Stimulated activated CD4-positive, alpha-beta T cell treated with anti-CD3 and anti-CD28 coated beads, Interleukin-1b, Interleukin-23, amount 100 ng/mL, for 4 hours (primary cell): Measurements from ENCODE around the gene ANTKMT.
A peak's percentile ranks its signal among the peaks of the same experiment; 100 is the strongest.
"Not testable (repeated sequence)": the region's sequence is repeated elsewhere in the genome, so short reads cannot be mapped to it uniquely, and the experiment has no call there.

ENCODE experiments used
- DNase-seq, 2 donors: peaks; one replicate each; pipeline ENCODE4 v3.0.0-alpha.2; 2020; ENCODE audit warnings: low read depth in 2 of 2

Gene ANTKMT

DNA sequence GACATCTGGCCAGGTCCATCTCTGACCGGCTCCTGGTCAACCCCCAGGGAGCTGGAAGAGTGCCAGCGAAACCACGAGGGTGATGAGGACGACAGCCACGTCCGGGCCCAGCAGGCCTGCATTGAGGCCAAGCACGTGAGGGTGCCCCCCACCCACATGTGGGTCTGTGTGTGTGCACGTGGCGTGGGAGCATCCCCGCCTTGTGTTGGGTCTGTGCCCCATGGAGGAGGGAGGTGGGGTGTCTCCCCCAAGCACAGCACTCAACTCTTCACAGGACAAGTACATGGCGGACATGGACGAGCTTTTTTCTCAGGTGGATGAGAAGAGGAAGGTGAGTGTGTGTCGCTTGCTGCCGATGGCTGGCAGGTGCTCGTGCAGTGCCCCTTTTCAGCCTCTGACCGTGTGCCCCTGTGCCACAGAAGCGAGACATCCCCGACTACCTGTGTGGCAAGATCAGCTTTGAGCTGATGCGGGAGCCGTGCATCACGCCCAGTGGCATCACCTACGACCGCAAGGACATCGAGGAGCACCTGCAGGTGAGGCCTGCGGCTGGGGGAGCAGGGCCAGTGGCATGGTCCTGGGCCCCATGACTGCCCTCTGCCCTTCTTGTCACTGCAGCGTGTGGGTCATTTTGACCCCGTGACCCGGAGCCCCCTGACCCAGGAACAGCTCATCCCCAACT is 39.1 kb upstream of the ANTKMT start:
- DNase-seq, result no peak

DNA sequence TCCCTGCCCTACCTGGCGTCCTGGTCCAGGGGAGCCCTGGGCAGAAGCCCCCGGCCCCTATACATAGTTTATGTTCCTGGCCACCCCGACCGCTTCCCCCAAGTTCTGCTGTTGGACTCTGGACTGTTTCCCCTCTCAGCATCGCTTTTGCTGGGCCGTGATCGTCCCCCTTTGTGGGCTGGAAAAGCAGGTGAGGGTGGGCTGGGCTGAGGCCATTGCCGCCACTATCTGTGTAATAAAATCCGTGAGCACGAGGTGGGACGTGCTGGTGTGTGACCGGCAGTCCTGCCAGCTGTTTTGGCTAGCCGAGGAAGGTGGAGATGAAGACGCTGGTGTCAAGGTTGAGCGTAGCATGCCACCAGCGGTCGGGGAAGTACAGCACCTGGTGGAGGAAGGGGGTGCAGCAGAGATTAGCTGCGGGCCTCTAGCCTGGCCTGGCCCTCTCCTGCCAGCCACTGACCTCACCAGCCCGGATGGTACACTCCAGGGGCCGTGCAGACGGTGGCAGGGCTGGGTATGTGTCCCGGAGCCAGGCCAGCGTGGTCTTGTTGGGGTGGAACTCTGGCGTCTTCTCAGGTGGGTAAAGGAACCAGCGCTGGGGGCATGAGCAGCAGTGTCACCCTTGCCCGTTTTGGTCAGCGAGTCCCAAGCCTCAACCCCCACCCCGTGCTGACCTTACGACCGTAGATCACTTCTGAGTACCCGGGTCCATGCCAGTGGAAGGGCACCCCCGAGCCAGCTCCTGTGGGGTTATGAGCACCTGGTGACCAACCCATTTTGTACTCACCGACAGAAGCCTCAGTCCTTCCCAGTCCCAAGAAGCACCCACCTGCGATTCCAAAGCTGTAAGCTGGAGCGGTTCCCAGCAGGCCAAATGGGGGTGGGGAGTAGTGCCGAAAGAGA is 38.2 kb upstream of the ANTKMT start:
- no peak for DNase-seq

DNA sequence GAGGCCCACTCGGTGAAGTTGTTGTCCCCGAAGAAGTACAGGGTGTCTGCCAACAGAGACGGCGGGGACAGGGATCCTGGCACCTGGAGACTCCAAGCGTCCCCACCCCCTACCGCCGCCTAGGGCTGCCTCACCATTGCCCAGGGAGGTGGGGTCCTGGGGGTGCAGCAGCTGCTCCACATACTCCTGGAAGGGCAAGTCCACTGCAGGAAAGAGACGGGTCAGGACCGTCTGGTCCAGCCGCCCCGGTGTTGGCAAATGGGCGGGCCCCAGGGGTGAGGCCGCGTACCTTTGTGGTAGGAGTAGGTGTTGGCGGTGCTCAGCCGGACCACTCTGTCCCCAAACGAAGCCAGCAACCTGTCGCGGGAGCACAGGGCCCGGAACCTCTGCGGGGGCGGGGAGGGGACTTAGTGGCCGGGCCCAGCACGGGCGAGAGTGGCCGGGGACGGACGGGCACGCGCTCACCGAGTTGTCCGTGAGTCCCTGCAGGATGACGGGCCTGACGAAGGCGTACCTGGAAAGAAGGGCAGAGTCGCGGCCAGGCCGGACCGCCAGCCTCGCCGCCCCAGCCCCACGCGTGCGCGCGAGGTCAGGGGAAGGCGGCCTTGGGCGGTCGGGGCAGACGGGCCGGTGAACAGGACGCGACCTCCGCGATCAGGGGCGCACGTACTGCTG is 37.4 kb upstream of the ANTKMT start:
- DNase-seq, result no peak

DNA sequence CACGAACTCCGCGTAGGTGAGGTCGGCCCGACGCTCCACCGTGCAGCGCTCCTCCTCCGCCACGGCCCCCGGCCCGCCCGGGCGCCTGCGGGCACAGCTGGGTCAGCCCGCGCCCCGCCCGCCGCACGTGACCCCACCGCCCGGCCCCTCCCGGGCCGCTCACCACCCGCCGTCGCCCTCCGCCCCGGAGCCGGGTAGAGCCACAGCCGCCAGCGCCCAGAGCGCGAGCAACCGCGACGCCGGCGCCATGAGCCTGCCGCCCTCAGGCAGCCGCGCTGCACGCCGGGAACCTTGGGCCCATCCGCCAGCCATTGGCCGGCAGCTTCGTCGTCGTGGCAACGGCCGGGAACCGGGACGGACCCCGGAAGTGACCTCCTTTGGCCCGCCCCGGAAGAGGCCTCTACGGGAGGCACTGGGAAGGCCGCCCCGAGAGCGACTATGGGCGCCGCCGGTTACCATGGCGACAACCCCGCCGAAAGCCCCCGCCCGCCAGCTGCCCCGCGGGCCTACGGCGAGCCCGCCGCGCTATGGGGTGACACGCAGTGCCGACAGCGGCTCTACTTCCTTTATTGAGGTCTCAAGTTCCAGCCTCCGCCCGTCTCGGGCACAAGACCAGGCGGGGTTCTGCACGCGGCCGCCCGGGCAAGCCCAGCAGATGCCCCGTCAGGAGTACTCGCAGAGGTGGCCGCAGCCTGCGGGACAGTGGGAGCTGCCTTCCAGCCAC is 36.7 kb upstream of the ANTKMT start, which contains the start of gene JMJD8:
Gene JMJD8 (minus strand): TSS at position 264 of the 724 bp plus-strand sequence. CDS start 15 bp downstream, at position 249.
- peak; percentile 91 to 97 for DNase-seq

DNA sequence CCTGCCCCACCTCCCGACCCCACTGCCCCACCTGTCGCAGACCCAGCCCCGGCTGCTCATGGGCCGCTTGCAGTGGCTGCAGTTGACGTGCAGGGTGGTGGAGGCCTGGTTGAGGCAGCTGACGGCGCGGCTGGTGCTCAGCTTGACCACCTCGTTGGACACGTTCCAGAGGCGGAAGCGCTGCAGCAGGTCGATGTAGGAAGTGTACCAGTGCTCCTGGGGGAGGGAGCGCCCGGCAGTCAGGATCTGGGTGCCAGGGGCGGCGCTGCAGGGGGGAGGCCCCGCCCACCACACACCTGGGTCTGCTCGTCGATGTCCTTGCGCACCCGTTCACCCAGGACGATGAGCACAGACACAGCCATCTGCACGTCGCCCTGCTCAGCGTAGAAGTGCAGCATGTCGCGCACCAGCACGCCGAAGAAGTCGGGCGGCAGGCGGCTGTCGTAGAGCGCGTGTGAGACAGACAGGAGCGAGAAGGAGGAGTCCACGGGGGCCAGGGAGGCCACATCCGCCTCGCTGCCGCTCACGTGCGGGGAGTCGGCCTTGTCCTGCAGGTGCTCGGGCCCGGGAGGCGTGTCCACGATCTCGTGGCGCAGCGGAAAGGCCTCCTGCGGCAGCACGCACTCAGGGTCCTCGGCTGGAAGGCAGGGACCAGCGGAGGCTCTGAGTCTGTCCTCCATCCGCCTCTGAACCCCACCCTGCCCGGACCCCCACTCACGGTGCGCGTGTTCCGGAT is 35.8 kb upstream of the ANTKMT start:
- no peak for DNase-seq

DNA sequence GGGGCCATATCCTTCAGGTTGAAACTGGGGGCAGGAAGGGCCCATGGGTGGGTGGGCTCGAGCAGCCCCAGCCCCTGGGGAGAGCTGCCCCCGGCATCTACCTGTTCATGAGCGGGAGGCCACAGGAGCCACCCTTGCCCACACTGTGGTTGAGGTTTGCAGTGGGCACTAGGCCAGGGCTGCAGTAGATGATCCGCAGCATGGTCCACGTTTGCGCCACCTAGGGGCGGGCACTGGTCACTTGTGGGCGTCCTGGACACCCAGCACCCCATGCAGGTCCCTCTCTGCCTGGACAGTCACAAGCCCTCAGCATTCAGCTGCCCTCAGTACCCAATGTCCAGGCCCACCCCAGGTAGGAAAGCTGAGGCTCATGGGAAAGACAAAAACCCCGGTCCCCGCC is 35.0 kb upstream of the ANTKMT start:
- DNase-seq, result no peak

DNA sequence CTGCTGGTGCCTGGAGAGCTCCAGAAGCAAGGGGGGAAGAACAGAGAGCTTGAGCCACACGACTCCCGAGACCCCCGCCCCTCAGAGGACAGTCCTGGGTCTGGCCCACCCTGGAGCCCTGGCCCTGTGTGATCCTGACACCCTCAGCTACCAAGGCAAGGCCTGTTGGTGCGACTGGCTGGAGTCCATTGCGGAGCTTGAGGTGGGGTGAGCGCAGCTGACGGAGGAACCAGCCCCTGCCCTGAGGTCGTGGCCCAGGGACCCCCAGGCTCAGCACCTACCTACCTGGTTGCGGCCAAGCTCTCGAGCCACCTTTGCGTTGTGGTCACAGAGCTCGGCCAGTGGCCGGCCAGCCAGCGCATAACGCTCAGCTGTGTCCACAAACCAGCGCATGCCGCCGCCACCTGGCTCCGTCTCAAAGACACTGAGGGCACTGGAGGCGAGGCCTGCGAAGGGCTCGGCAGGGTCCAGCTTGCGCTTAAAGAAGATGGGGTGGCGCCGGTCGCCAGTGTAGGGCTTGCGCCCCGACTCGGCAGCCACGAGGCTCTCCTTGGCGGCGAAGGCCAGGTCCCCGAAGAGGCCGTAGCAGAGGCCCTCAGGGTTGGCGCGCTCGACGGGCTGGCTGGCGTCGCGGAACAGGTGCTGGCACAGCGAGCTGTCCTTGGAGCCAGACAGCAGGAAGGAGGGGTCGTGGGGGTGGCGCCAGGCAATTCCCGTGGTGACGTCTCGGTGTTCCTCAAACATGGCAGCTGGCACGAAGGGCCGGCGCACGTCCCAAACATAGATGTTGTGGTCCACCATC is 34.3 kb upstream of the ANTKMT start:
- DNase-seq, result no peak

DNA sequence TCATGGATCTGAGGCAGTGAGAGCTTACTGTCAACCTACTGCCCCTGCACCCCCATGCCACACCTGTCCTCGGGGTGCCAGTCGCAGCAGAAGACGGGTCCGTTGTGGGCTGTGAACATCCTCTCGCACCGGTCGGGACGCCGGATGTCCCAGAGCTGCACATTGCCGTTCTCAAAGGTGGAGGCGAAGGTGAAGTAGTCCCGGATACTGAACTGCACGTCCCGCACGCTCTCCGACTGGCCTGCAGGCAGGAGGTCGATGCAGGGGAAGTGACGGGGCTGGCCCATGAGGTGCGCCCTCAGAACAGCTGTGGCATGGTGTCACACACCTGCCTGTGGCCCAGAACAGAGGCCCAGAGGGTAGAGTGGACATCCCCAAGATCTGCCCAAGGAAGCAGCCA is 33.4 kb upstream of the ANTKMT start:
- no peak for DNase-seq

DNA sequence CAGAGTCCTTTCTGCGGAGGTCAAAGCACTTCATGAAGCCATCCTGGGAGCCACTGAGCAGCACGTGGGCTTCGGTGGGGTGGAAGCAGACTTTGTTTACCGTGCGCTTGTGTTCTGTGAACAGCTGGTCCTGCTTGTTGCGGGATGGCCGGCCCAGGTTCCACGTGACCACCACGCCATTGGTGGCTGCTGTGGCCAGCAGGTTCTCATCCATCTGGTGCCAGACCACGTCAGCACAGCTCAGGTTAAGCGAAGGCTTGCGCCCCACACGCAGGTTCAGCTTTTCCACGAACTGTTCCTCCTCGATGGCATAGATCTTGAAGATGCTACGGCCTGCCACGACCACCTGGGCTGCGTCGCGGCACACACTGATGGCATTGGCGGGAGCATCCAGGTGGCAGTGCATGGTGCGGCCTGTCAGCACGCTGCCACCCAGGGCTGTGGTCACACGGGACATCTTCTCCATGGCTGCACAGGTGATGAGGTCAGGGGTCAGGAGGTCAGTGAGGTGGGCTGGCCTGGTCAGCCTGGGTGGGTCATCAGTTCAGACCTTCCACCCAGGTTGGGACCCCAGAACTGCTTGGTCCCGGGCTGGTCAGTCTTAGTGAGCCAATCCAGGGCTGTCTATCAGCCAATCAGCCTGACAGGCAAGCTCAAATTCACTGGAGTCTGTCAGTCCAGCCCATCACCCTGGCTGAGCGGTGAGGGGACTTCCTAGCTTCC is 31.6 kb upstream of the ANTKMT start:
- no peak for DNase-seq

DNA sequence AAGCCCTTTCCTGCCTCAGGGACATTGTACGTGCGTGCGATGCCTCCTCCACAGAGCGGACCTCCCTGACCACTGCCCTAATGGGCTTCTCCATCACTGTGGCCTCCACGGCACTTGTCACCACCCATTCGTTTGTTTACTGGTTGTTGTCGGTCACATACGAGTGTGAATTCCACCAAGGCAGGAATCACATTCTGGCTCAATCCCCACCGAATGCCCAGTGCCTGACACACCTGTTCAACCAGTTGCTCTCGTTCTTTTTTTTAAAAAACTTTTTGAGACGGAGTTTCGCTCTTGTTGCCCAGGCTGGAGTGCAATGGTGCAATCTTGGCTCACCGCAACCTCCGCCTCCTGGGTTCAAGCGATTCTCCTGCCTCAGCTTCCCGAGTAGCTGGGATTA is 29.7 kb upstream of the ANTKMT start:
- not testable (repeated sequence) for DNase-seq

DNA sequence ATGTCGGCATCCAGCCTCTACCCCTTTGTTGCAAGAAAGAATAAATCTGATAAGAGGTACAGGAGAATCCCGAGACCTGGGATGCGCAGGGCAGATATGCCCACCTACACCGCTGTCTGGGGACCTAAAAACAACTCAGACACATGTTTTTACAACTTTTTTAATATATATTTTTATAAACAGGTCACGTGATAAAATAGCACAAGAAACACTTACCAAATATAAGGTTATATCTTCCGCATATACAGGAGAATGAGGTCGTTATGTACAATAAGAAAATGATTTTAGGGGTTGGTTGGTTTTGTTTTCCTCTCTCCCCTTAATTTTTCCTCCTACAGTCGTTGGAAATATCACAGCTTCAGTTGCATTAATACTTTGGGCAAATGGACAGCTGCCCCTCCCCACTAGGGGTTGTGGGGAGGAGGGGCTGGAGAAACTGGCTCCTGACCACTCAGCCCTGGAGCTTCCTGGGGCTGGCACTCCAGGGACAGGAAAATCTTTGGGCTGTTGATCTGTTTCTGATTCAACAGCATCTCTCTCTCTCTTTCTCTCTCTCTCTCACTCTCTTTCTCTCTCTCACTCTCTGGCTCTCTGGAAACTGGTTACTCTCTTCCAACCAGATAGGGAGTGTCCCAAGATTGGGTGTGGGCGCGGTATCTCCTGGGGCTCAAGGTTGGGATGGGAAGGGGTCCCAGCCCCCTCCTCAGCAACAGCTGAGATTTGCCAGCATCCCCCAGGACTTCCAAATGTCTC is 28.4 kb upstream of the ANTKMT start:
- DNase-seq, result no peak

DNA sequence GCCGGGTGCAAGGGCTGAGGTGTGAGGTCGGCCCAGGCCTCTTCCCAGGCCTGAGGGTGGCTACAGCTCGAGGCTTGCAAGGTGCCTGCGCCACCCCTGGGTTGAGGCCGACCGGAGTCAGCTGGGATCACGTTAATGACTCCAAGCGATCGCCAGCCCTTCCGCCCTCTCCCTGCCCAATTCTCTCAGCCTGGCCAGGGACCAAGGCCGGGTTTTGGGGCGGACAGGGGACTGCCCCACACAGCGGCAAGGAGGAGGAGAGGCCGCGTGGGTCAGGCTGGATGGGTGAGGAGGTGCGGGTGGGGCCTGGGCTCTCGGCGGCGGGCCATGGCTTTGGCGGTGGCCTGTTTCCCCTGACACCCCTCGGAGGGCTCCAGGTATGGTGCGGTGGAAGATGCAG is 27.6 kb upstream of the ANTKMT start:
- no peak for DNase-seq

DNA sequence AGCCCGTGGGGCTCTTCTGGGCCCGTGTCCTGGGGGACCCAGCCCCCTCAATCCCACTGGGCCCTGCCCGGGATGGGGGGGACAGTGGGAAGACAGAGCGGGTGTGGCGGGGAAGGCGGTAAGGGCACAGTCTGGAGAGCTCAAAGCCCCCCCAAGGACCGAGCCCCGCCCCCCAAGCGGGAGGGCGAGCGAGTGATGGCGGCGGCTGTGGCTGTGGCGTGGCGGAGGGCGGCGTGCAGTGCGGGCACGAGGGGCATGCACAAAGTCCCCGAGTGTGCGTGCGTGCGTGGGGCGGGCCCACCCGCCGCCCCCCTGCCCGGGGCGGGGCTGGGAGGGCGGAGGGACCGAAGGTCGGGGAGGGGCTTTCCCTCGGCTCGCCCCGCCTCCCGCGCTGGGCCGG is 27.2 kb upstream of the ANTKMT start:
- no peak for DNase-seq

DNA sequence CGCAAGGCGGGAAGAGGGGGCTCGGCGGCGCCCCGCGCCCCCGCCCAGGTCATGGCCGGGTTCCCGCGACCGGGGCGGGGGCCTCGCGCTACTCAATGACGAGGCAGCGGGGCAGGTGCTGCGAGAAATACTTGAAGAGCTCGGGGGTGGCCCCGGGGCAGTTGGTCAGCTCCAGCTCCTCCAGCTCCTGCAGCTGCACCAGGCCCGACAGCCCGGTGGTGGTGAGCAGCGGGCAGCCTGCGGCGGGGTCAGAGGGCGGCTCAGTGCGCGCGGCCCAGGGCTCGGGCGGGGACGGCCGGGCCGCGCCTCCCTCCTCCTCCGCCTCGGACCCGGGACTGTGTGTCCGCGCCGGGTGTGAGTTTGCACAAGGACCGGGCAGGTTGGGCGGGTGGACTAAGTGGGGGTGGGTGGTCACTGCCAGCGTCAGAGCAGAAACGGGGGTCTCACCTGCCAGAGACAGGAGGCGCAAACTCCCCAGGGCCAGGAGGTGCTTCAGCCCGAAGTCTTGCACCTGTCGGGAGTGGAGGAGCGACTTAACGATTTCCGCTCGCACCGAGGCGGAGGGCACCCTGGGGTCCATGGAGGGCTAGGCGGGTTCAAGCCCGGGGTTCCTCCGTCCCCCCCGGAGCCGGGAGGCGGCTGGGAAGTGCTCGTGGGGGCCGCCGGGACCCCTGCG is 26.6 kb upstream of the ANTKMT start:
- DNase-seq, result no peak

DNA sequence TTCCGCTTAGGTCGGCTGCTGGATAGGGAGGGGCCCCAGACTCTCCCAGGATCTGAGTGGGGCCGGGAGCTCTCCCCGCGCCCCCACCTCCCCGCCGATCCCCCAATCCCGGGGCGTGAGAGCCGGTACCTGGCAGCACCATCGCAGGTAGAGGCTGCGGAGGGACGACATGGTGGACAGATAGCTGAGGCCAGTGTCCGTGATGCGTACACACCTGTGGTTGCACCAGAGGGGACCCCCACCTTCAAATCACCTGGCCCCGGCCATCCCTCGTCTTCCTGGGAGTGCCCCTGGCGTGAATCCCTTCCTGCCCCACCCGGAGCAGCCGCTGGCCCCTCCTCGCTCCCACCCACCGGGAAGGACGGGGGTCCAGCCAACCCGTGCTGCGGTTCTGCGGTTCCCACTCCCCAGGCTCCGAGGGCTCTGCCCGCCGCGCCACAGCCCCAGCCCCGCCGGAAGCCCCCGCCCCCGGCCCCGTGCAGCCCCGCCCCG is 26.0 kb upstream of the ANTKMT start:
- no peak for DNase-seq

DNA sequence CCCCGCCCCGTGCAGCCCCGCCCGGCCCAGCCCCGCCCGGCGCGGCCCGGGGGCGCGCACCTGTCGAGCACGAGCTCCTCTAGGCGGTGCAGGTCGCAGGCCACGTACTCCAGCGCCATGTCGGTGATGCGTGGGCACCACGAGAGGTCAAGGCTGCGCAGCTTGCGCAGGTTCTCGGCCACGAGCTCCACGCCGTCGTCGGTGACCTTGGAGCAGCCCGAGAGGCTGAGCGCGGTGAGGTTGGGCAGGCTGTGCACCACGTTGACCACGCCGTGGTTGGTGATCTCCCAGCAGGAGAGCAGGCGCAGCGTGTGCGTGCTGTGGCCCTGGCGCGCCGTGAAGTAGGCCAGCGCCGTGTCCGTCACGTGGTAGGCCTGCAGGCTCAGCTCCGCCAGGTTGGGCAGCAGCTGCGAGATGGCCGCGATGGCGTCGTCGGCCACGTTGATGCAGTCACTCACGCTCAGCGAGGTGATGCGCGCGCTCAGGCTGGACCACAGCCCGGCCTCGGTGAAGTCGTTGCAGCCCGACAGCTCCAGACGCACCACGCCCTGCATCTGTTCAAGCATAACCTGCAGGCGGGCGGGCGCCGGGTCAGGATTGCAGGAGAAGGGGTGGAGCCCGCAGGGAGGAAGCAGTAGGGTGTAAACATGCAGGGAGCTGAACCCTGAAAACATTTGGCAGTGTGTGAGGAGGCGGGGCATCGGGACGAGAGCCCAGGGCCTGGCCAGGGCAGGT is 25.4 kb upstream of the ANTKMT start:
- DNase-seq, result peak; percentile 66 to 67

DNA sequence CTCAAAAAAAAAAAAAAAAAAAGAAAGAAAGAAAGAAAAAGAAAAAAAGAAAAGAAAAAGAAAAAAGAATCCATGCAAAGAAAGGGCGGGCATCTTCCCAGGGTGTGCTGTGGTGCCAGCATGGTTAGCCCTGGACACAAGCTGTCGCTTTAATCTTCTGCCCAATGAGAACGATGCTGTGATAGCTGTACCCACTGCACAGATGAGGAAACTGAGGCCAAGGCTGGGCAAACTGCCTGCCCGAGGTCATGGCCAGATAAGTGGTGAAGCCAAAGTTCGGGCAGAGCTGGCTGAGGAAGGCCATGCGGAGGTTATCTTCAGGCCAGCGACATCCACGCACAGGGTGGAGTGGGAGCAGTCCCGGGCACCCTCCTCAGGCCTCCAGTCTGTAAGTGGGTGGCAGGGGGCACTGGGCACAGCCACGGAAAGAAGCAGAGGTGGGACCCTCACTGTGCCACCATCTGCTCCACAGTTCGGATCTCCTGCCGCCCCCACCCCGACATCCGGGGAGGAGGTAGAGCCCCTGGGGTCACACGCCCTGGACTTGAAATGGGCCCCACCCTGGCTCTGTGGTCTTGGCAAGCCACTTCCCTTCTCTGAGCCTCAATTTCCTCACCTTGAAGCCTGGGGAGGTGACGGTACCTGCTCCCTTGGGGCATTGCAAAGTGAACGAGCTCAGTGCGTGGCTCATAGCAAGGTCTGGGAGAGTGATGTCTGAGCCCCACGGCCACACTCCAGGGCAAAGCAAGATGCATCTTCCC is 21.9 kb upstream of the ANTKMT start:
- no peak for DNase-seq
